SK-N-MC (cell line): ENCODE data around the gene OR2T6.
"Not testable (repeated sequence)": the region's sequence is repeated elsewhere in the genome, so short reads cannot be mapped to it uniquely, and the experiment has no call there.

Experiments
- EZH2 ChIP-seq: fragments of 200-600 bp; sonication (generic); IDR thresholded peaks from one replicate; pipeline ENCODE4 v1.6.1; 2017; ENCODE audit warnings: antibody characterized with exemption
- FOXP2 ChIP-seq: optimal IDR thresholded peaks from 2 replicates; pipeline ENCODE3; 2011; ENCODE audit warnings: mild to moderate bottlenecking, moderate library complexity; ENCODE audit not compliant: insufficient read depth; ENCODE audit errors: extremely low read length, control extremely low read depth
- POLR2AphosphoS5 ChIP-seq: IDR thresholded peaks from 2 replicates; pipeline ENCODE4 v1.6.1; 2012; ENCODE audit warnings: mild to moderate bottlenecking, low read depth, low read length, borderline replicate concordance

- TF ChIP-seq POLR2AphosphoS5, EZH2, FOXP2: not testable (repeated sequence)
These were observed 59.4 kb downstream of the OR2T6 start for GRCh38 chr1:248434913-248435312.
